ENCODE results near the gene RAPGEF2. TPM values are rescaled to one million over a fixed set of nuclear protein-coding genes. Genes with fewer than 3 reads are reported as not detected.

Gene RAPGEF2
- total and polyA plus RNA-seq, 2 donors (not counting 3 experiments of a cell fraction or from before 2014, with no cell fraction given), result 28.7 to 55.2 TPM

DNA sequence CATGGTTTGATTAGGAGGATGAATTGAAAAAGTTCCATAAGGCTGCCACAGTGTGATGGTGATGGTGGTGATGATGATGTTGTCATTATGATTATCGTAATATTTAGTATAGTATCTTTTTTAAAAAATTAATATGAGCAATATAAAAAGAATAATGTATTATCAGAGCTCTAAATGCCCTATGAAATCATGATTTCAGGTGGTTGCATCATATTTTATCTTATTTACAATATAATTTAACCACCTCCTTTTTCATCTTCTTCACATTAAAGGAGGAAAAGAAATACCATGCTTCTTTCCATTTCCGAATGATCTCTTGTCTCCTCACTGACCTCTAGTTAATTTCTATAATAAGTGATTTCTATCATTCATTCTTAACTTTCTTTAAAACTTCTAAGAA is 225.9 kb downstream of the RAPGEF2 start:
- no peaks in the 10 kb centered on the region for H3K79me2 ChIP-seq (ENCODE audit: control insufficient read depth, insufficient read depth, low read length)
- no peak overlapping the region for H2AFZ ChIP-seq (ENCODE audit: low read depth, low read length)
- no peaks in the 10 kb centered on the region for H3K9me3 ChIP-seq (replicated peaks; ENCODE audit: control insufficient read depth, insufficient read depth, low read length)
- H3K4me1 ChIP-seq (ENCODE audit: control insufficient read depth, extremely low read depth, insufficient read depth, low read length), result no peaks in the 10 kb centered on the region
- dilution Hi-C loops (cut with MboI; ENCODE audit: extremely low pct_ligation_motif_present, low sequenced_read_pairs), result no loop called here
- H3K27ac ChIP-seq (ENCODE audit: insufficient read depth, low read depth, low read length), result no peak overlapping the region
- ChIA-PET POLR2A (no interaction called here), CTCF (interaction anchor here (1.0 to 1.9 kb wide), 2 partner anchors 10 to 128 kb away, joined by 3 to 4 read pairs; no protein-coding TSS in a partner anchor)
- no peak overlapping the region for H3K4me3 ChIP-seq (replicated peaks in 1 of 3; ENCODE audit: insufficient read depth in 1 of 3, low read depth in 1 of 3, low read length in 3 of 3)
- H3K36me3 ChIP-seq (ENCODE audit: control insufficient read depth in 2 of 2, extremely low read depth in 1 of 2, insufficient read depth in 2 of 2, low read length in 2 of 2), result peaks cover 2 to 15% of the 10 kb centered on the region in 2 experiments
- DNase-seq (ENCODE audit: low read depth, low spot score) (no peak), FAIRE-seq (no peak)
- BruUV-seq (replicated peaks), result no TSS peak
- no peak overlapping the region for H3K4me2 ChIP-seq (ENCODE audit: insufficient read depth, low read length)
- H3K9me1 ChIP-seq (replicated peaks; ENCODE audit: control insufficient read depth, extremely low read depth, insufficient read depth, low read length), result no peaks in the 10 kb centered on the region
- H3K27me3 ChIP-seq (ENCODE audit: control insufficient read depth in 2 of 2, insufficient read depth in 2 of 2, low read length in 2 of 2), result no peaks in the 10 kb centered on the region
- no peaks in the 10 kb centered on the region for H4K20me1 ChIP-seq (replicated peaks; ENCODE audit: control insufficient read depth, extremely low read depth, insufficient read depth, low read length)
- TF ChIP-seq EZH2 (IDR thresholded peaks at IDR 0.05; ENCODE audit: borderline replicate concordance, low read depth, low read length, severe bottlenecking), result no peak
- no peak for TF ChIP-seq MYC (IDR thresholded peaks at IDR 0.05; ENCODE audit: low read depth, low read length)
- no peak for TF ChIP-seq POLR2AphosphoS5 (IDR thresholded peaks at IDR 0.05; ENCODE audit: insufficient read depth, low read depth, low read length)
- TF ChIP-seq GATA2 (IDR thresholded peaks at IDR 0.05; ENCODE audit: insufficient read depth, insufficient read length, low read depth, low read length), result no peak
- intact Hi-C loops (cut with micrococcal nuclease), result no loop called here
- no peak overlapping the region for H3K9ac ChIP-seq (replicated peaks; ENCODE audit: extremely low read depth, insufficient read depth, low read length)

DNA sequence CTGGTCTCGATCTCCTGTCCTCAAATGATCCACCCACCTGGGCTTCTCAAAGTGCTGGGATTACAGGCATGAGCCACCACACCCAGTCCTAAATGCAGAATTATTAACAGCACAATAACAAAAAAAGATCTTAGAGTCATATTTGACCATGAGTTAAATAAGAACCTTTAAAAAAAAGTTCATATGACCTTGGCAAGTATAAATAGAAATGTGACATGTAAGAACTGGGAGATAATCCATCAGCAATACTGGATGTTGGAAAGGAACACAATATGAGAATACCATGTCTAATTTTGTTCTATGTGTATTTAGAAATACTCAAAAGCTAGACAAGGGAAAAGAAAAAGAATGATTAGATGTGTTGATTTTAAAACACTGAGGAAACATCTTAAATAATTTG is 231.6 kb downstream of the RAPGEF2 start:
- Histone ChIP-seq H3K27me3 (ENCODE audit: control insufficient read depth in 2 of 2, insufficient read depth in 2 of 2, low read length in 2 of 2) (no peaks in the 10 kb centered on the region), H2AFZ (ENCODE audit: low read depth, low read length) (no peak overlapping the region), H3K79me2 (ENCODE audit: control insufficient read depth, insufficient read depth, low read length) (no peaks in the 10 kb centered on the region), H3K27ac (ENCODE audit: insufficient read depth, low read depth, low read length) (no peak overlapping the region), H3K4me1 (ENCODE audit: control insufficient read depth, extremely low read depth, insufficient read depth, low read length) (no peaks in the 10 kb centered on the region), H3K36me3 (ENCODE audit: control insufficient read depth in 2 of 2, extremely low read depth in 1 of 2, insufficient read depth in 2 of 2, low read length in 2 of 2) (peaks cover 4 to 21% of the 10 kb centered on the region in 2 experiments), H3K9me1 (replicated peaks; ENCODE audit: control insufficient read depth, extremely low read depth, insufficient read depth, low read length) (no peaks in the 10 kb centered on the region), H3K9ac (replicated peaks; ENCODE audit: extremely low read depth, insufficient read depth, low read length) (no peak overlapping the region), H3K9me3 (replicated peaks; ENCODE audit: control insufficient read depth, insufficient read depth, low read length) (no peaks in the 10 kb centered on the region), H4K20me1 (replicated peaks; ENCODE audit: control insufficient read depth, extremely low read depth, insufficient read depth, low read length) (no peaks in the 10 kb centered on the region), H3K4me3 (replicated peaks in 1 of 3; ENCODE audit: insufficient read depth in 1 of 3, low read depth in 1 of 3, low read length in 3 of 3) (no peak overlapping the region), H3K4me2 (ENCODE audit: insufficient read depth, low read length) (no peak overlapping the region)
- intact Hi-C loops (cut with micrococcal nuclease), result no loop called here
- CTCF ChIA-PET, result interaction anchor here (1.0 to 2.8 kb wide), 2 partner anchors 10 to 132 kb away, joined by 3 to 7 read pairs; no protein-coding TSS in a partner anchor
- dilution Hi-C loops (cut with MboI; ENCODE audit: extremely low pct_ligation_motif_present, low sequenced_read_pairs), result no loop called here
- TF ChIP-seq FOS (IDR thresholded peaks at IDR 0.05; ENCODE audit: borderline replicate concordance, insufficient read depth, low read length) (no peak), MYC (IDR thresholded peaks at IDR 0.05; ENCODE audit: low read depth, low read length) (no peak), POLR2A (IDR thresholded peaks at IDR 0.05; ENCODE audit: low read depth, low read length) (no peak), POLR2AphosphoS5 (IDR thresholded peaks at IDR 0.05; ENCODE audit: insufficient read depth, low read depth, low read length) (no peak), JUN (IDR thresholded peaks at IDR 0.05; ENCODE audit: borderline replicate concordance, insufficient read depth, insufficient read length, low read depth) (no peak), GATA2 (IDR thresholded peaks at IDR 0.05; ENCODE audit: insufficient read depth, insufficient read length, low read depth, low read length) (no peak), EZH2 (IDR thresholded peaks at IDR 0.05; ENCODE audit: borderline replicate concordance, low read depth, low read length, severe bottlenecking) (no peak)
- TF ChIP-seq, protein P1, sequence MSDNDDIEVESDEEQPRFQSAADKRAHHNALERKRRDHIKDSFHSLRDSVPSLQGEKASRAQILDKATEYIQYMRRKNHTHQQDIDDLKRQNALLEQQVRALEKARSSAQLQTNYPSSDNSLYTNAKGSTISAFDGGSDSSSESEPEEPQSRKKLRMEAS (IDR thresholded peaks at IDR 0.05; ENCODE audit: insufficient read depth, insufficient read length), result no peak
- TF ChIP-seq, protein P2, sequence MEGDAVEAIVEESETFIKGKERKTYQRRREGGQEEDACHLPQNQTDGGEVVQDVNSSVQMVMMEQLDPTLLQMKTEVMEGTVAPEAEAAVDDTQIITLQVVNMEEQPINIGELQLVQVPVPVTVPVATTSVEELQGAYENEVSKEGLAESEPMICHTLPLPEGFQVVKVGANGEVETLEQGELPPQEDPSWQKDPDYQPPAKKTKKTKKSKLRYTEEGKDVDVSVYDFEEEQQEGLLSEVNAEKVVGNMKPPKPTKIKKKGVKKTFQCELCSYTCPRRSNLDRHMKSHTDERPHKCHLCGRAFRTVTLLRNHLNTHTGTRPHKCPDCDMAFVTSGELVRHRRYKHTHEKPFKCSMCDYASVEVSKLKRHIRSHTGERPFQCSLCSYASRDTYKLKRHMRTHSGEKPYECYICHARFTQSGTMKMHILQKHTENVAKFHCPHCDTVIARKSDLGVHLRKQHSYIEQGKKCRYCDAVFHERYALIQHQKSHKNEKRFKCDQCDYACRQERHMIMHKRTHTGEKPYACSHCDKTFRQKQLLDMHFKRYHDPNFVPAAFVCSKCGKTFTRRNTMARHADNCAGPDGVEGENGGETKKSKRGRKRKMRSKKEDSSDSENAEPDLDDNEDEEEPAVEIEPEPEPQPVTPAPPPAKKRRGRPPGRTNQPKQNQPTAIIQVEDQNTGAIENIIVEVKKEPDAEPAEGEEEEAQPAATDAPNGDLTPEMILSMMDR (IDR thresholded peaks at IDR 0.05; ENCODE audit: extremely low read depth in 1 of 2, insufficient read depth in 1 of 2, low read depth in 1 of 2, low read length in 2 of 2), result no peak
- no TSS peak for BruUV-seq (replicated peaks)
- no peak for DNase-seq (ENCODE audit: low read depth, low spot score)
- POLR2A ChIA-PET, result interaction anchor here (0.6 kb wide), 1 partner anchor 11 kb away, joined by 3 read pairs; no protein-coding TSS in a partner anchor
- no peak for FAIRE-seq
